Sigmoid colon (tissue), 7 donors: ENCODE results near the gene DIAPH2. TPM values are rescaled to one million over a fixed set of nuclear protein-coding genes. Genes with fewer than 3 reads are reported as not detected.
"Not testable (repeated sequence)": the region's sequence is repeated elsewhere in the genome, so short reads cannot be mapped to it uniquely, and the experiment has no call there.

Source experiments
- DNase-seq: peaks from one replicate; pipeline ENCODE4 v3.0.0-alpha.2; 2019
- H3K27ac ChIP-seq, 4 donors: fragments of 200-600 bp; sonication (generic); one replicate each; pipeline ENCODE4 v1.5.1; 2016 to 2019; ENCODE audit warnings: mild to moderate bottlenecking in 1 of 4
- H3K27me3 ChIP-seq, 3 donors: fragments of 200-600 bp; sonication (generic); one replicate each; pipeline ENCODE4 v1.5.1; 2019; ENCODE audit warnings: mild to moderate bottlenecking in 1 of 3
- H3K36me3 ChIP-seq, 4 donors: fragments of 200-600 bp; sonication (generic); one replicate each; pipeline ENCODE4 v1.5.1; 2016 to 2019
- H3K4me1 ChIP-seq, 4 donors: fragments of 200-600 bp; sonication (generic); one replicate each; pipeline ENCODE4 v1.5.1; 2017 to 2019
- H3K4me3 ChIP-seq, 4 donors: fragments of 200-600 bp; sonication (generic); one replicate each; pipeline ENCODE4 v1.5.1; 2017 to 2019; ENCODE audit warnings: mild to moderate bottlenecking in 2 of 4, moderate library complexity in 1 of 4
- H3K9me3 ChIP-seq, 4 donors: fragments of 200-600 bp in 3 of 4; sonication (generic) in 3 of 4; one replicate each; pipeline versions ENCODE4 v1.5.1 to v1.6.1; 2013 to 2019
- CTCF ChIP-seq, 4 experiments: fragments of 450-650 bp in 3 of 4; fragments of 200-600 bp in 1 of 4; IDR thresholded peaks; one replicate each; pipeline ENCODE4 v1.5.1; 2016 to 2019; ENCODE audit warnings: antibody characterized with exemption in 4 of 4, mild to moderate bottlenecking in 3 of 4, moderate library complexity in 2 of 4
- EP300 ChIP-seq, 4 donors: sonication (generic); formaldehyde crosslinking; IDR thresholded peaks; one replicate each; pipeline ENCODE4 v1.6.1; 2017; ENCODE audit warnings: antibody characterized with exemption in 4 of 4
- POLR2A ChIP-seq, 2 donors: fragments of 450-650 bp; IDR thresholded peaks; one replicate each; pipeline ENCODE4 v1.6.1; 2016; ENCODE audit warnings: antibody characterized with exemption in 2 of 2, mild to moderate bottlenecking in 2 of 2, moderate library complexity in 2 of 2
- POLR2AphosphoS5 ChIP-seq, 4 donors: sonication (generic); formaldehyde crosslinking; IDR thresholded peaks; one replicate each; pipeline ENCODE4 v1.6.1; 2017; ENCODE audit warnings: antibody characterized with exemption in 4 of 4
- WGBS, 2 donors: extraction: QIAGEN DNeasy Blood & Tissue Kit; methylation state at CpG; one replicate each; pipeline ENCODE4 v1.1.7; 2013; 5-methylcytosine and 5-hydroxymethylcytosine counted together
- intact Hi-C: fragments of 100-400 bp; cut with DNase I; formaldehyde crosslinking; loops from one replicate; pipeline ENCODE4 v1.15.1; 2023
- polyA plus RNA-seq, 3 donors: library from polyadenylated mRNA; stranded (reverse); fragments of 200-250 nt; gene quantifications; one replicate each; pipeline ENCODE4 v1.2.3, GENCODE V29; 2013
- total RNA-seq, 4 donors: library from RNA; depleted of rRNA; stranded (reverse); fragments of >200 nt; gene quantifications; one replicate each; pipeline ENCODE4 v1.1.0, GENCODE V29; 2016
- donor health status: healthy with polysubstance abuse.
- donor health status: Bipolar disorder and iron deficiency.
- donor health status: healthy.

The DIAPH2 gene
- total and polyA plus RNA-seq, 7 donors: 6.6 to 31.3 (median 21.7) TPM

- Histone ChIP-seq H3K4me1 (peaks cover 0 to 2% (median 0%) of the 10 kb centered on the region in 4 donors), H3K9me3 (no peaks in the 10 kb centered on the region), H3K36me3 (no peaks in the 10 kb centered on the region), H3K27me3 (no peaks in the 10 kb centered on the region), H3K4me3 (no peak overlapping the region), H3K27ac (no peak overlapping the region)
- no peak for DNase-seq
- intact Hi-C loops: no loop called here
- TF ChIP-seq POLR2A (IDR thresholded peaks at IDR 0.05) (no peak), EP300 (IDR thresholded peaks at IDR 0.05) (no peak), CTCF (IDR thresholded peaks at IDR 0.05) (no peak), POLR2AphosphoS5 (IDR thresholded peaks at IDR 0.05) (no peak)
Observed at GRCh38 chrX:97401586-97402136, 717.0 kb downstream of the DIAPH2 start.

GRCh38 chrX:97402333-97402732, 717.7 kb downstream of the DIAPH2 start:
- Histone ChIP-seq H3K4me1 (peaks cover 0 to 2% (median 0%) of the 10 kb centered on the region in 4 donors), H3K4me3 (no peak overlapping the region), H3K9me3 (no peaks in the 10 kb centered on the region), H3K27ac (no peak overlapping the region), H3K27me3 (no peaks in the 10 kb centered on the region), H3K36me3 (no peaks in the 10 kb centered on the region)
- intact Hi-C loops: no loop called here
- TF ChIP-seq POLR2A (IDR thresholded peaks at IDR 0.05) (no peak), POLR2AphosphoS5 (IDR thresholded peaks at IDR 0.05) (no peak), CTCF (IDR thresholded peaks at IDR 0.05) (no peak), EP300 (IDR thresholded peaks at IDR 0.05) (no peak)
- no peak for DNase-seq

DNA sequence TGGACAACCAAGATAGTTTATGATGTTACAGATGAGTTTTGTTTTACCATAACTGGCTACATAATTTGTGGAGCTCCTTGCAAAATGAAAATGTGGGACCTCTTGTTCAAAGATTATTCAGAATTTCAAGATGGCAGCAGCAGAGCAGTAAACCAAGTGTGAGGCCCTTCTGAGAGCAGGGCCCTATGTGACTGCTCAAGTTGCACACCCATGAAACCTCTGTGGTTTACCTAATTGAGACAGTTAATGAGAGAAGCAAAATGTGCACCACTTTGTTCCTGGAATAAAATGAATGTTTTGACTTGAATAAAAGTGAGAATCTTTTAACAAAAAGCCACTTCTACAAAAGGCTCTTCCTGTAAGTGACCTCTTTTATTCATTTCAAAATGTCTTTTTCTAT, 718.3 kb downstream of the DIAPH2 start:
- DNase-seq: no peak
- Histone ChIP-seq H3K27ac (no peak overlapping the region), H3K36me3 (no peaks in the 10 kb centered on the region), H3K4me3 (no peak overlapping the region), H3K4me1 (peaks cover 0 to 2% (median 0%) of the 10 kb centered on the region in 4 donors), H3K27me3 (no peaks in the 10 kb centered on the region), H3K9me3 (no peaks in the 10 kb centered on the region)
- TF ChIP-seq CTCF (IDR thresholded peaks at IDR 0.05) (no peak), POLR2AphosphoS5 (IDR thresholded peaks at IDR 0.05) (no peak), POLR2A (IDR thresholded peaks at IDR 0.05) (no peak), EP300 (IDR thresholded peaks at IDR 0.05) (no peak)
- intact Hi-C loops: no loop called here

GRCh38 chrX:97405031-97405660, 720.5 kb downstream of the DIAPH2 start:
- 96 to 97% methylated on average over 4 of the region's 4 CpGs for WGBS, 2 donors
- no peak for DNase-seq
- Histone ChIP-seq H3K27me3 (no peaks in the 10 kb centered on the region), H3K27ac (no peak overlapping the region), H3K4me3 (no peak overlapping the region), H3K36me3 (no peaks in the 10 kb centered on the region), H3K4me1 (peaks cover 0 to 2% (median 0%) of the 10 kb centered on the region in 4 donors), H3K9me3 (peaks cover 0 to 9% (median 0%) of the 10 kb centered on the region in 4 donors)
- TF ChIP-seq EP300 (IDR thresholded peaks at IDR 0.05): no peak
- TF ChIP-seq POLR2AphosphoS5 (IDR thresholded peaks at IDR 0.05): no peak
- no peak for TF ChIP-seq POLR2A (IDR thresholded peaks at IDR 0.05)
- no peak for TF ChIP-seq CTCF (IDR thresholded peaks at IDR 0.05)
- intact Hi-C loops: no loop called here

GRCh38 chrX:97409632-97410415, 725.2 kb downstream of the DIAPH2 start:
- H3K9me3 ChIP-seq, DNase-seq, H3K4me1 ChIP-seq, intact Hi-C loops, H3K27ac ChIP-seq, H3K4me3 ChIP-seq, H3K36me3 ChIP-seq, H3K27me3 ChIP-seq: not testable (repeated sequence)
- 96 to 98% methylated on average over 13 of the region's 13 CpGs for WGBS, 2 donors
